AG04449 (cell line): ENCODE data around the gene THADA.

Experiments
- CTCF ChIA-PET: fragments of 350-600 bp; formaldehyde crosslinking; extraction: SDS; loops from one replicate; lab custom pipeline; 2021; ENCODE audit warnings: antibody characterized with exemption; lab: Yijun Ruan, JAX
- POLR2A ChIA-PET: fragments of 400-600, 350-600 bp; formaldehyde crosslinking; extraction: SDS; loops from one replicate; lab custom pipeline; 2020; ENCODE audit warnings: antibody characterized with exemption, inconsistent platforms; lab: Yijun Ruan, JAX
- DNase-seq: peaks from one replicate; pipeline ENCODE4 v3.0.0-alpha.2; 2010; ENCODE audit warnings: low read depth, low spot score
- H3K4me3 ChIP-seq: 2 replicates; pipeline ENCODE4 v1.5.1; 2011; ENCODE audit warnings: low read depth, mild to moderate bottlenecking, control low read depth, low read length
- TF ChIP-seq, protein P1 (sequence below): IDR thresholded peaks from one replicate; pipeline ENCODE4 v1.5.1; 2011; ENCODE audit warnings: mild to moderate bottlenecking, moderate library complexity, low read length, control low read depth, inconsistent platforms; ENCODE audit not compliant: insufficient read depth; ENCODE audit errors: missing control alignments

The THADA gene

GRCh38 chr2:43226955-43227829 is 368.6 kb downstream of the THADA start:
- TF ChIP-seq, protein P1, sequence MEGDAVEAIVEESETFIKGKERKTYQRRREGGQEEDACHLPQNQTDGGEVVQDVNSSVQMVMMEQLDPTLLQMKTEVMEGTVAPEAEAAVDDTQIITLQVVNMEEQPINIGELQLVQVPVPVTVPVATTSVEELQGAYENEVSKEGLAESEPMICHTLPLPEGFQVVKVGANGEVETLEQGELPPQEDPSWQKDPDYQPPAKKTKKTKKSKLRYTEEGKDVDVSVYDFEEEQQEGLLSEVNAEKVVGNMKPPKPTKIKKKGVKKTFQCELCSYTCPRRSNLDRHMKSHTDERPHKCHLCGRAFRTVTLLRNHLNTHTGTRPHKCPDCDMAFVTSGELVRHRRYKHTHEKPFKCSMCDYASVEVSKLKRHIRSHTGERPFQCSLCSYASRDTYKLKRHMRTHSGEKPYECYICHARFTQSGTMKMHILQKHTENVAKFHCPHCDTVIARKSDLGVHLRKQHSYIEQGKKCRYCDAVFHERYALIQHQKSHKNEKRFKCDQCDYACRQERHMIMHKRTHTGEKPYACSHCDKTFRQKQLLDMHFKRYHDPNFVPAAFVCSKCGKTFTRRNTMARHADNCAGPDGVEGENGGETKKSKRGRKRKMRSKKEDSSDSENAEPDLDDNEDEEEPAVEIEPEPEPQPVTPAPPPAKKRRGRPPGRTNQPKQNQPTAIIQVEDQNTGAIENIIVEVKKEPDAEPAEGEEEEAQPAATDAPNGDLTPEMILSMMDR = peak; percentile 1
- ChIA-PET CTCF (interaction anchor here (0.8 to 15.0 kb wide), 24 partner anchors 9 to 408 kb away, joined by 3 to 293 read pairs (median 18); no protein-coding TSS in a partner anchor), POLR2A (interaction anchor here (0.6 to 2.4 kb wide), 30 partner anchors 9 to 417 kb away, joined by 3 to 16 read pairs (median 3); no protein-coding TSS in a partner anchor)
- DNase-seq = no peak
- peak overlapping the region; percentile 77 for H3K4me3 ChIP-seq

DNA sequence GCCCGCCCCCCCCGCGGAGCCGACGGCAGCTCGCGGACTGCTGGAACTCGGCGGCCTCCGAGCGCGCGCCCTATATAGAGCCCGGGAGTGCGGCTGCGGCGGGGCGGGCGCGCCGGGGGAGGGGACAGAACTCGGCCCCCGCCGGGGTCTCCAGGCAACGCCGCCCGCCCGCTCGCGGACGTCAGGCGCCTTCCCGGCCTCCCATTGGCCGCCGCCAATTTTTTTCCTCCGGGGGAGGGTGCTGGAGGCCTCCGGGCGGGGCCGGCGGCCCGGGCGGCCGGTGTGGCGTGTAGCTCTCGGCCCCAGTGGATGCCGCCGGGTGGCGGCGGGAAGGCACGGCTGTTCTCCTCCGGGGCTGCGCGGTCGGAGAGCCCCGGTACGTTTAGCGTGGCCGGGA is 369.3 kb downstream of the THADA start, which contains the start of gene ZFP36L2:
ZFP36L2 (minus strand) TSS at position 49 of the 397 bp plus-strand sequence. CDS start 291 bp downstream, outside the sequence.
- no peak for DNase-seq
- ChIA-PET POLR2A (interaction anchor here (0.6 to 2.4 kb wide), 29 partner anchors 8 to 416 kb away, joined by 3 to 16 read pairs (median 3); no protein-coding TSS in a partner anchor), CTCF (interaction anchor here (0.8 to 15.0 kb wide), 18 partner anchors 8 to 407 kb away, joined by 3 to 293 read pairs (median 18); no protein-coding TSS in a partner anchor)
- TF ChIP-seq, protein P1 = peak; percentile 2
- peak within 1 kb of the TSS; percentile 86 for H3K4me3 ChIP-seq

DNA sequence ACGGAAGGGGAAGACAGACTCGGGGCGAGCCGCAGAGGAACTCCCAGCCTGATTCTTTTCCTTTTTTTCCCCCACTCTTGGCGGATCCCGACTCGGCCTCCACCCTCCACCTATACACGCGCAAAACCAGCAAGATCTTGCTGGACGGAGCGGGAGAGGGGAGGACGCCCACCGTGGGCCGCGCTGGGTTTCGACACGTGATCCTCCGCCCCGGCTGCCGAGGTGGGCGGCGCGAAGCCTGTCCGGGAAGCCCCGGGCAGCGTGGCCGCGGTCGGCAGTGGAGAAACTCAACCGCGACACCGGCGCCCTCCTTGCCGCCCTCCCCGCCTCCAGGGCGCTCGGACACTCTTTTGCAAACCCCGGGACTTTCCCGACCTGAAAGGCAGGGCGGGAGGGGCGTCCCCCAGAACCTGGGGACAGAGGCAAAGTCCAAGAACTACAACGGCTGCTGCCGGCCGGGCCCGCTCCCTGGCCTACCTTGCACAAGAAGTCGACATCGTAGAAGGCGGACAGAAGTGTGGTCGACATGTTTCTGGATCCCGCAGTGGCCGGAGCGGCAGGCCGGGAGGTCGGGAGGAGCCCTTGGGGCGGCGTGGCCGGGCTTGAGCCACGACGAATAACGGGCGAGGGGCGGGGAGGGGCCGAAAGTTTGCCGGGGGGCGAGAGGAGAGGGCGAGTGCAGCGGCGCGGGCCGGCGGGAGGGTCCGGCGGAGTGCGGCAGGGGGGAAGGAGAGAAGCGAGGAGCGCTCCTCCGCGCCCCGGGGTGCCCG is 369.9 kb downstream of the THADA start:
- ChIA-PET CTCF (interaction anchor here (0.8 to 15.0 kb wide), 19 partner anchors 7 to 398 kb away, joined by 3 to 293 read pairs (median 17); no protein-coding TSS in a partner anchor), POLR2A (interaction anchor here (0.6 to 2.4 kb wide), 32 partner anchors 8 to 415 kb away, joined by 3 to 16 read pairs (median 4); no protein-coding TSS in a partner anchor)
- TF ChIP-seq, protein P1 = no peak
- no peak for DNase-seq
- H3K4me3 ChIP-seq = peak overlapping the region; percentile 86

DNA sequence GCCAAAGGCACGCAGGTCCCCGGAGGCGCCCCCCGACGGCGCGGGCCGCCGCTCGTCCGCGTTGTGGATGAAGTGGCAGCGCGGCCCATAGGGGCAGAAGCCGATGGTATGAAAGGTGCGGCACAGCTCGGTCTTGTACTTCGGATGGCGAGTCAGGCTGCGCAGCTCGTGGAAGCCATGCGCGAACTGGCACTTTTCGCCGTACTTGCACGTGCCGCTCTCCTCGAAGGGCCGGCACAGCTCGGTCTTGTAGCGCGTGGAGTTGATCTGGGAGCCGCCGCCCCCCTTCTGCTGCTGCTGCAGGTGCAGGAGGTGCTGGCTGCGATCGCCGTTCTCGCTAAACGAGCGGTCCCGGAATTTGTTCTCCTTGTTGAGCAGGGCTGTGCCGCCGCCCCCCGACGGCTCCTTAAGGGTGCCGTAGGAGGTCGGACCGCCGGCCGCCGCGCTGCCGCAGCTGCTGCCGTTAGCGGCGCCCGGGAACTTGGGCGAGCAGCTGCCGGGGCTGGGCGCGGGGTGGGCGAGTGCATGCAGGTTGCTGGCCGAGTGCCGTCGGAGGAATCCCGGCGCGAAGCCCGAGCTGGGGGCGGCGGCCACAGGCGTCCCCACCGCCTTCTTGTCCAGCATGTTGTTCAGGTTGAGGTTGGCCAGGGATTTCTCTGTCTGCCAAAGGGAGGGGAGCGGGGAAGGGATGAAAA is 370.6 kb downstream of the THADA start:
- TF ChIP-seq, protein P1 = no peak
- no peak for DNase-seq
- ChIA-PET CTCF (interaction anchor here (0.7 to 15.0 kb wide), 19 partner anchors 102 to 396 kb away, joined by 3 to 293 read pairs (median 4); no protein-coding TSS in a partner anchor), POLR2A (interaction anchor here (0.8 to 1.8 kb wide), 10 partner anchors 57 to 415 kb away, joined by 3 to 11 read pairs (median 5); no protein-coding TSS in a partner anchor)
- peak overlapping the region; percentile 86 for H3K4me3 ChIP-seq

GRCh38 chr2:43224571-43225092 is 371.2 kb downstream of the THADA start:
- CTCF ChIA-PET = interaction anchor here (0.7 to 15.0 kb wide), 23 partner anchors 12 to 396 kb away, joined by 3 to 293 read pairs (median 4); no protein-coding TSS in a partner anchor
- no peak for DNase-seq
- POLR2A ChIA-PET = interaction anchor here (0.8 to 1.8 kb wide), 10 partner anchors 56 to 414 kb away, joined by 3 to 11 read pairs (median 5); no protein-coding TSS in a partner anchor
- H3K4me3 ChIP-seq = peak overlapping the region; percentile 86
- TF ChIP-seq, protein P1 = no peak
